ENCODE results near the gene DNAJC4. TPM values are rescaled to one million over a fixed set of nuclear protein-coding genes. Genes with fewer than 3 reads are reported as not detected.

Gene DNAJC4
- total RNA-seq: 39.5 TPM
- long read RNA-seq, partial matches to known transcripts: 9 of 21 reads
- long read RNA-seq, other reads (novel, unspliced or antisense): 11 of 21 reads

GRCh38 chr11:64230171-64230984 is at the start of gene DNAJC4:
Gene DNAJC4, plus strand, starts transcription at chr11:64230548. Its CDS starts 307 bp downstream, at chr11:64230855.
- TF ChIP-seq CTCF (IDR thresholded peaks at IDR 0.05): no peak
- no peaks in the 10 kb centered on the region for H3K9me3 ChIP-seq
- intact Hi-C loops (cut with DNase I): no loop called here
- peak within 1 kb of the TSS; percentile 86 for H3K27ac ChIP-seq
- H3K27me3 ChIP-seq (ENCODE audit: low read depth): no peaks in the 10 kb centered on the region
- peak; percentile 95 for DNase-seq
- H3K4me3 ChIP-seq: peak within 1 kb of the TSS; percentile 69
- H3K4me1 ChIP-seq: peaks cover 67% of the 10 kb centered on the region
- no peaks in the 10 kb centered on the region for H3K36me3 ChIP-seq
- peak; percentile 74 to 79 for ATAC-seq

GRCh38 chr11:64180891-64181290 is 49.5 kb upstream of the DNAJC4 start:
- no peak overlapping the region for H3K4me3 ChIP-seq
- H3K9me3 ChIP-seq: no peaks in the 10 kb centered on the region
- TF ChIP-seq CTCF (IDR thresholded peaks at IDR 0.05): no peak
- H3K27ac ChIP-seq: peak overlapping the region; percentile 74
- peaks cover 38% of the 10 kb centered on the region for H3K4me1 ChIP-seq
- ATAC-seq (no peak), DNase-seq (no peak)
- H3K27me3 ChIP-seq (ENCODE audit: low read depth): no peaks in the 10 kb centered on the region
- intact Hi-C loops (cut with DNase I): no loop called here
- H3K36me3 ChIP-seq: no peaks in the 10 kb centered on the region

GRCh38 chr11:64181506-64182411 is 48.6 kb upstream of the DNAJC4 start:
- ATAC-seq (peak; percentile 61 to 63), DNase-seq (peak; percentile 92)
- Histone ChIP-seq H3K27me3 (ENCODE audit: low read depth) (no peaks in the 10 kb centered on the region), H3K4me1 (peaks cover 38% of the 10 kb centered on the region), H3K9me3 (no peaks in the 10 kb centered on the region), H3K36me3 (no peaks in the 10 kb centered on the region), H3K27ac (peak overlapping the region; percentile 74), H3K4me3 (peak overlapping the region; percentile 12)
- intact Hi-C loops (cut with DNase I): no loop called here
- TF ChIP-seq CTCF (IDR thresholded peaks at IDR 0.05): no peak

- Histone ChIP-seq H3K4me1 (peaks cover 40% of the 10 kb centered on the region), H3K27ac (peak overlapping the region; percentile 53), H3K27me3 (ENCODE audit: low read depth) (no peaks in the 10 kb centered on the region), H3K4me3 (no peak overlapping the region), H3K9me3 (no peaks in the 10 kb centered on the region), H3K36me3 (no peaks in the 10 kb centered on the region)
- DNase-seq: no peak
- TF ChIP-seq CTCF (IDR thresholded peaks at IDR 0.05): no peak
- intact Hi-C loops (cut with DNase I): no loop called here
- ATAC-seq: no peak
These were observed 46.5 kb upstream of the DNAJC4 start for GRCh38 chr11:64183890-64184289.

- ATAC-seq (peak; percentile 73 to 76), DNase-seq (peak; percentile 93)
- Histone ChIP-seq H3K4me1 (peaks cover 51% of the 10 kb centered on the region), H3K4me3 (no peak overlapping the region), H3K27me3 (ENCODE audit: low read depth) (no peaks in the 10 kb centered on the region), H3K36me3 (no peaks in the 10 kb centered on the region), H3K27ac (peak overlapping the region; percentile 92), H3K9me3 (no peaks in the 10 kb centered on the region)
- peak; percentile 47 for TF ChIP-seq CTCF (IDR thresholded peaks at IDR 0.05)
- intact Hi-C loops (cut with DNase I): no loop called here
These were observed 45.1 kb upstream of the DNAJC4 start for GRCh38 chr11:64185175-64185692.

Data from lower lobe of right lung (tissue), 2 donors.